Astrocyte of the cerebellum (primary cell): ENCODE results near the gene IL1A.

Experiments
- DNase-seq: peaks from one replicate; pipeline ENCODE4 v3.0.0-alpha.2; 2011; ENCODE audit warnings: low read depth
- H3K4me3 ChIP-seq: 2 replicates; pipeline ENCODE4 v1.5.1; 2011; ENCODE audit warnings: mild to moderate bottlenecking, low read depth, low read length, moderate library complexity
- in situ Hi-C: cut with HindIII; loops from 2 replicates; pipeline ENCODE4 v1.10.0; 2017; ENCODE audit warnings: low sequenced_read_pairs
- TF ChIP-seq, protein P1 (sequence below): IDR thresholded peaks from 2 replicates; pipeline ENCODE4 v1.5.1; 2012; ENCODE audit warnings: low read length, low read depth, moderate library complexity, mild to moderate bottlenecking; ENCODE audit errors: missing control alignments

The IL1A gene

DNA sequence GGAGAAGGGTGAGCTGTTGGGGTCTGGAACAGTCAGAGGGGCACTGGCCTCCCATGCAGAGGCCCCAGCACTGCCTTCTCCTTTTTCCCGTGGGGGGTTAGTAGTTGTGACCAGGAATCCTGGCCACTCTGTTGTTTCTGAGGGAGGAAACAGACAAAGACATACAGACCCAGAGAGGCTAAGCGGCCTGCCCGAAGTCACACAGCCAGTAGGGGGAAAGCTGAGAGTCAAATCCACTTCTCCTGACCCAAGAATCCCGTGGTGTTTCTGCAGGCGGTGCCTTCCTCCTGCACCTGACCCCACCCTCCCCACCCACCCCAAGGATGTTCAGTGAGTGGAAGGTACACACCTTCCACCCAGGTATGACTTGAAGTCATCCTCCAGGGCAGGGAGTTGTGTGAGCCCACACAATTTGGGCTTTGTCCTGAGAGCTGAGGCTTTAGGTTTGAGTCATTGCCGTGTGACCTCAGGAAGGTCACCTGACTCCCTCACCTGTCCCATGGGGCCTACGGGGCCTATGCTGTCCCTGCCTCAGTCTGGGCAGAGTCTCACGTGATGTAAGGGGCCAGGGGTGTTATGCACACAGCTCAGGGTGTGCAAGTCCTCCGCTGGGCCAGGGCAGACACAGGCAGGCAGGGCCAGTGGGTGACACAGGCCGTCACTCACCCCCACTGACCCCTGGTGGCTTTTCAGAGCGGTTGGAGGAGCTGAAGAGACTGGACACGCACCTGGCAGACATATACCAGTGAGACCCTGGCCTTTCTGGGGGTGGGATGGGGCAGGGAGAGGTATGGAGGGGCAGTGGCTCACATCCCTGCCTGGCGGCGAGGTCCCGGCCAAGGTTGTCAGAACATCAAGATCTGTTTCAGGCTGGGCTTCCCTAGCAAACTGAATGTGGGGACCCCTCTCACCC is 58.5 kb downstream of the IL1A start:
- no peak for DNase-seq
- H3K4me3 ChIP-seq: no peak overlapping the region
- TF ChIP-seq, protein P1, sequence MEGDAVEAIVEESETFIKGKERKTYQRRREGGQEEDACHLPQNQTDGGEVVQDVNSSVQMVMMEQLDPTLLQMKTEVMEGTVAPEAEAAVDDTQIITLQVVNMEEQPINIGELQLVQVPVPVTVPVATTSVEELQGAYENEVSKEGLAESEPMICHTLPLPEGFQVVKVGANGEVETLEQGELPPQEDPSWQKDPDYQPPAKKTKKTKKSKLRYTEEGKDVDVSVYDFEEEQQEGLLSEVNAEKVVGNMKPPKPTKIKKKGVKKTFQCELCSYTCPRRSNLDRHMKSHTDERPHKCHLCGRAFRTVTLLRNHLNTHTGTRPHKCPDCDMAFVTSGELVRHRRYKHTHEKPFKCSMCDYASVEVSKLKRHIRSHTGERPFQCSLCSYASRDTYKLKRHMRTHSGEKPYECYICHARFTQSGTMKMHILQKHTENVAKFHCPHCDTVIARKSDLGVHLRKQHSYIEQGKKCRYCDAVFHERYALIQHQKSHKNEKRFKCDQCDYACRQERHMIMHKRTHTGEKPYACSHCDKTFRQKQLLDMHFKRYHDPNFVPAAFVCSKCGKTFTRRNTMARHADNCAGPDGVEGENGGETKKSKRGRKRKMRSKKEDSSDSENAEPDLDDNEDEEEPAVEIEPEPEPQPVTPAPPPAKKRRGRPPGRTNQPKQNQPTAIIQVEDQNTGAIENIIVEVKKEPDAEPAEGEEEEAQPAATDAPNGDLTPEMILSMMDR: no peak
- in situ Hi-C loops: loop anchor here (25.0 kb wide), 1 partner anchor 212 kb away; no protein-coding TSS in a partner anchor

DNA sequence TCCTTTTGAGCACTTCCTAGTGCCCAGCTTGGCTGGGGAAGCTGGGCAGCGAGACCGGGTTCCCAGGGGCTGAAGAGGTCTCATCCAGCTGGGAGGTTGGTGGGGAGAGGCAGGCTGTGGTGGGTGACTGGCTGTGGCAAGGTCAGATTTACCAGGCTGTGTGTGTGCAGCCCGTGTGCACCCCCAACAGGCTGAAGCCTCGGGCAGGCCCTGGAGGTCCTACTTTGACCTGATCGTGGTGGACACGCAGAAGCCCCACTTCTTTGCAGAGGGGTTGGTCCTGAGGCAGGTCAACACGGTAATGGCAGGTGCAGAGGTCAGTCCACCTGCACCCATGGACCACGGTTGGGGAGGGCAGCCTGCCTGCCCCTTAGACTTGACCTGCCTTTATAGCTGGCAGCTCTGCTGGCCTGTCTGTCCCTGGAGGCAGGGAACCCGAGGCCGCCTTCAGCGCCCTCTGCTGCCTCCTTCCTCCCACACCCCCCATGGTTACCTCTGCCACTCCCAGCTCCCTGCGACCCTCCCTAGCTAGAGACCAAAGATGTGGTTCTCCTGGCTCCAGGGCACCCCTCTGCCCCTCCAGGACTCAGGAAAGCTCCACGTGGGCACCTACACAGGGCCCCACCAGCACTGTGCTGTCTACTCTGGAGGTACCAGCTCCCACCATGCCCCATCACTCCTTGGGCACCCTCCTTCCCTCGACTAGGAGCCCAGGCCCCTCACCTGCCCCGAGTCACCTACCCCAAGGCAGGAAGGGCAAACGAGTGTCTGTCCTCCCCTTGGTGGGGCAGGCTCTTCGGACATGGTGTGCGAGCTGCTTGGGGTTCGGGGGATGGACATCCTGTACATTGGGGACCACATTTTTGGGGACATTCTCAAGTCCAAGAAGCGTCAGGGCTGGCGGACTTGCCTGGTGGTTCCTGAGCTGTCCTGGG is 59.4 kb downstream of the IL1A start:
- TF ChIP-seq, protein P1: no peak
- H3K4me3 ChIP-seq: no peak overlapping the region
- in situ Hi-C loops: loop anchor here (5.0 to 25.0 kb wide), 3 partner anchors 58 to 212 kb away; no protein-coding TSS in a partner anchor
- DNase-seq: no peak

DNA sequence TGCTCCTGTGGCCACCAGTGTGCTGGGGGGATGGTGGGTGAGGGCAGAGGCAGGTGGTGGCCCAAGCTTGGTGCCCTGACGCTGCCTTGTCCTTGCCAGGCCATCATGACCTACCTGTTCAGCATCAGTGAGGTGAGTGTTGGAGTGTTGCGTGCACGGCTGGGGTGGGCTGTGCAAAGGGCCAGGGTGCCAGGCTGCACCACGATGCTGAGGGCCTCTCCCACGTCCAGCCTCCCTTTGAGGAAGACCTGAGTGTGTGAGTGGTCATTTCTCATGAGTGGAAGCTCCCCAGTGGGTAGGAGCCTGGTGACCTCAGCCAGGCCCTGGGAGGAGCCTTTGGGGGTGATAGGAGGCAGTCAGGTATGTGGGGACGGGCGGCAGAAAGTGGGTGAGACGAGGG is 60.3 kb downstream of the IL1A start:
- in situ Hi-C loops: loop anchor here (5.0 kb wide), 2 partner anchors 57 to 117 kb away; no protein-coding TSS in a partner anchor
- no peak overlapping the region for H3K4me3 ChIP-seq
- TF ChIP-seq, protein P1: no peak
- DNase-seq: no peak
